IPS-18c (cell line): ENCODE results near the gene TANGO2.

Experiments
- H3K4me3 ChIP-seq: 2 replicates; pipeline ENCODE4 v1.7.0; 2013; ENCODE audit warnings: low read depth, mild to moderate bottlenecking, low read length, moderate library complexity; ENCODE audit not compliant: insufficient read depth
- H3K9me3 ChIP-seq: one replicate; pipeline ENCODE4 v1.6.1; 2013; ENCODE audit warnings: mild to moderate bottlenecking, low read length, moderate library complexity; ENCODE audit not compliant: control insufficient read depth, insufficient read depth

TANGO2 gene

DNA sequence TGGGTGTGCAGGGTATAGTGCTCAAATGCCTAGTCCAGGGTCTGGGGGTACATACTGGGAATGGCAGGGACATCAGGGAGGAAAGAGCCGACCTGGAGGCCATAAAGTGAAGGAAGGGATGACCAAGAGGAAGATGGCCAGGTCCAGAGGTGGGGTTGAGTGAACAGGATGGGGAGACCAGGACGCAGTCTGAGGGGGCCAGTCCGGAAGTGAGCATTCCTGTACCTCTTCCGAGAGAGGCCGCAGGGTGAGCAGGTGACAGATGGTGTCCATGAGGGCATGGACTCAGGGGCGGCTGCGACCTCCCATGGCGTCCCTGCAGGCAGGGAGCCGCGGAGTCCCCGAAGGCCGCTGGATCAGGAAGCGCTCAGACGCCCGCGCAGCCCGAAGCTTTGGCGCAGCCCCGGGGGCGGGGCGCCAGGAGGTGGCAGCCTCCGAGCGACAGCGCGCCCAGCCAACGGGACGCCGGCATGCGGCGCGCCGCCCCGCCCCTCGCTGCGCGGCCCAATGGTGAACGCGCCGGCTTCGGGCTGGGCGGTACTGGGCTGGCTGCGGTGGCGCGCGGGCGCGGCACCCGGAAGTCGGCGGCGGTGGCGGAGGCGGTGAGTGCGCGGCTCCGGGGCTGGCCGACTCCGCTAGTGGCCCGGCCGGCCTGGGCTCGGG, at the start of gene TANGO2:
TSS of gene TANGO2 (plus strand) at position 578 of the 663 bp plus-strand sequence. CDS start 15,689 bp downstream, outside the sequence.
- Histone ChIP-seq H3K4me3 (peak within 1 kb of the TSS; percentile 86), H3K9me3 (no peaks in the 10 kb centered on the region)

DNA sequence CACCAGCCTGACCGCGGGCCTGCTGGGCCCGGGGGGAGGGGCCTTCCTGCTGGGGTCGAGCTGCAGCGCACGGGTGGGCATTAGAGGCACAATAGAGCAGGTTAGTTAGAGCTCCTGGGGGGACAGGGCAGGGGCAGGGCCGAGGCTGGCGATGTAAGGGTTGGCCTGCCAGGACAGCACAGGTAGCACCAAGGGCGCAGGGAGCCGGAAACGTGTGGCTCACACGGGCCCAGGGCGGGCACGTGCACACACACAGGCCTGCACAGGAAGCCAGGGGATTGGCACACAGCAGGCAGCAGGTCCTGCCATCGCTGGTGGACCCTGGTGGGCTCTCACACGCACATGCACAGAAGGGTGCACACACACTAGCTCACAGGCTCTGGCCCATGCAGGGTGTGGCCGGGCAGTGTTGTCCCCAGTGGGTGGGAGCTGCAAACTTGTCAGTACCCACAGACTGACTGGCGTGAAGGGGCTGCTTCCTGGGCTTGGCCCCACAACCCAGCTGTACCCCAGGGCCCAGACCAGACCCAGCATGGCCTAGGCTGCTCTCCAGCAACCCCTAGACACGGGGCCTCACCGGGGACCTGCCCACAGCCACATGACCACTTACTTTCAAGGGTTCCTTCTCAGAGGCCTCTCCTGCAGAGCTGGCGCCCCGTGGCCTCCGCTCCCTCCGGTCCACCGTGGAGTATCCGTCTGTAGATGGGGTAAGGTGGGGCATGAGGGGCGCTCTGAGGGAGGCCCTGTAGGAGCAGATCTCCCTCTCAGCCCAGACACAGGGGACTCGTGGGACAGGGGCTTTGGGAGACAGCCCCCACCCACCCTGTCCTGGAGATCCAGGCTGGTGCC, 49.4 kb upstream of the TANGO2 start:
- H3K4me3 ChIP-seq: no peak overlapping the region
- H3K9me3 ChIP-seq: no peaks in the 10 kb centered on the region

DNA sequence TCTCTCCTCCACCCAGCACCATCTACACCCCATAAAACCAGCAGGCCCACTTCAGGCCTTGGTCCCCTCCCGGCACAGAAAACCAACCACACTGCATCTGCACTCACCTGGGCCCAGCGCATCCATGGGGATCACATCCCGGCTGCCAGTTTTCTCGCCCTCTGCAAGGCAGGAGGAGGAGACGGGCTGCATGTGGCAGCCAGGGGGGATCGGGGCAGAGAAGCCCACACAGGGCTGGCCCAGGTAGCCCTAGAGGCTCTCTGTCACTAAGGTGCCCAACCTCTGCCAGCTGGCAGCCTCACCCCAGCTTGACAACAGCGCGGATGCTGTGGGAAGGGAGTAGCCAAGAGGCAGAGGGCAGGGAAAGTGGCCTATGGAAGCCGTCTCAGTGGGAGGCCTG, 48.7 kb upstream of the TANGO2 start:
- no peaks in the 10 kb centered on the region for H3K9me3 ChIP-seq
- no peak overlapping the region for H3K4me3 ChIP-seq

DNA sequence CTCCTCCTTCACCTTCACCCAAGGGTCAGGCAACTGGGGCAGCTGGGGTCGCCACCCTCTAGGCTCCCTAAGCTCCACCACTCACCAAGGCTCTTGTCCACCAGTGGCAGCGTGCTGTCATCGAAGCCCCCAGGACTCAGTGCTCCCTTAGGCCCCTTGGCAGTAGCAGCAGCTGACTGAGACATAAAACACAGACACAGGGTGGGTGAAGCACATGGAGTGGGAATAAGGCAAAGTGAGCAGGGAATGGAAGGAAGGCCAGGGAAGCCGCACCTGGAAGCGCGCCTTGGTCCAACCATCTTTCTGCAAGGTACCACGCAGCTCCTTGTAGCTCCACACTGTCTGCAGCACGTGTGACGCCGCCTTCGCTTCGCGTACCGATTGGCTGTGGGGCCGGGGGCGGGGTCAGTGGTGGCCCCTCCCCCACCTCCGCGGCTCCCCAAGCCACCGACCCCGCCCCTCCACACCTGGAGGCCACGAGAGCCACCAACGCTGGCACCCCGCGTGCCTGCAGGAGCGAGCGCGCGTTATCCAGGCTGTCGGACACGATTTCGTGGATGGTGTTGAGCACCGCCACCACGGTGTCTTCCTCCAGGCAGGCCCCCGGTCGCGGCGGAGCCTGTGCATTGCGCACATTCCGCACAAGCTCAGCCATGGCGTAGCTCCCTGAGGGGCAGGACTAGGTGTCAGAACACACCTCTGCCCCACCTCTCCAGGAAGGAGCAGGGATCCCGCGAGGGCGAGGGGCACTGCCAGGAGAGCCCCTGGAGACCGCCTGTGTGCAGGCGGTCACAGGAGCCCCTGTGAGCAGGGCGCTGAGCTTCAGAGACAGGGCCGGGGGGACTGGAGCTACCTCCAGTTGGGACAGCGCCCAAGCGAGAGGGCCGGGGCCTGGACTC, 48.0 kb upstream of the TANGO2 start:
- Histone ChIP-seq H3K4me3 (no peak overlapping the region), H3K9me3 (no peaks in the 10 kb centered on the region)

- Histone ChIP-seq H3K9me3 (no peaks in the 10 kb centered on the region), H3K4me3 (no peak overlapping the region)
Measured at GRCh38 chr22:19973551-19974267, 47.2 kb upstream of the TANGO2 start.

DNA sequence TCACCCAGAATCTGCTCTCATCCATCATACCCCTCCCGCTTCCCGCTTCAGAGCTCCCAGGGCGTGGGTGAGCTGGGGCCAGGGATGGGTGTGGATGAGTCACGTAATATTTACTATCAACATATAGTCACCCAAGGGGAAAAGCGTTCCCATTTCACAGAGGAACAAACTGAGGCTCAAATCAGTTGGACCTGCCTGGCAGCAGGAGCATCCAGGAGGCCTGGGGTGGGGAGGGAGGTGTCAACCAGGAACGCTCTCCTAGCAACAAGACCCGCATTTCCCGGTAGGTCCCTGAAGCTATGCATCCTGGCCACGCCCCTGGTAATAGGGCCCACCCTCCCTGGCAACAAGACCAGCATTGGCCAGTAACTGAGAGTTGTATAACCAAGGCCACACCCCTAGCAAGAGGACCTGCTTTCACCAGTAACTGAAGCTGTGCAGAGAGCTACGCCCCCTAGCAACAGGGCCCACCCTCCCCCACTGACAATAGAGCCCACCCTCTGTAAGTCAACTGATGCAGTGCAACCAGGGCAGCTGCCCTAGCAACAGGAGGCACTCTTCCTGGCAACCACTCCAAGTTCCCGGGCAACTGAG, 46.5 kb upstream of the TANGO2 start:
- Histone ChIP-seq H3K4me3 (no peak overlapping the region), H3K9me3 (no peaks in the 10 kb centered on the region)

- Histone ChIP-seq H3K9me3 (no peaks in the 10 kb centered on the region), H3K4me3 (no peak overlapping the region)
Measured at GRCh38 chr22:19974935-19975706, 45.8 kb upstream of the TANGO2 start.

DNA sequence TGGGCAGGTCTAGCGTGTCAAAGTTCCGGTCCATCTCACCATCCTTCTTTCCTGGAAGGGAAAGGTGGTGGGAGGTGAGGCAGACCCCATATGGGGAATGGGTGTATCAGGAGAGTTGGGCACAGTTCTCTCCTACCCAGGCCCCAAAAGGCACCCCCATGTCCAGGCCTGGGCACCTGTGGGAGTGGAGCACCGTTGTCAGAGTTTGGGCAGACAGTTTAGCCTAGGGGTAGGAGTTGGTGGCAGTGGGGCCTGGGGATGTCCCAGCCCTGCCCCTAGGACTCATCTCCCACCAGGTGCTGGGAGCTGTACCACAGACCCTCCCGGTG, 45.2 kb upstream of the TANGO2 start:
- Histone ChIP-seq H3K4me3 (no peak overlapping the region), H3K9me3 (no peaks in the 10 kb centered on the region)

- Histone ChIP-seq H3K9me3 (no peaks in the 10 kb centered on the region), H3K4me3 (no peak overlapping the region)
Measured at GRCh38 chr22:19976671-19977070, 44.2 kb upstream of the TANGO2 start.

DNA sequence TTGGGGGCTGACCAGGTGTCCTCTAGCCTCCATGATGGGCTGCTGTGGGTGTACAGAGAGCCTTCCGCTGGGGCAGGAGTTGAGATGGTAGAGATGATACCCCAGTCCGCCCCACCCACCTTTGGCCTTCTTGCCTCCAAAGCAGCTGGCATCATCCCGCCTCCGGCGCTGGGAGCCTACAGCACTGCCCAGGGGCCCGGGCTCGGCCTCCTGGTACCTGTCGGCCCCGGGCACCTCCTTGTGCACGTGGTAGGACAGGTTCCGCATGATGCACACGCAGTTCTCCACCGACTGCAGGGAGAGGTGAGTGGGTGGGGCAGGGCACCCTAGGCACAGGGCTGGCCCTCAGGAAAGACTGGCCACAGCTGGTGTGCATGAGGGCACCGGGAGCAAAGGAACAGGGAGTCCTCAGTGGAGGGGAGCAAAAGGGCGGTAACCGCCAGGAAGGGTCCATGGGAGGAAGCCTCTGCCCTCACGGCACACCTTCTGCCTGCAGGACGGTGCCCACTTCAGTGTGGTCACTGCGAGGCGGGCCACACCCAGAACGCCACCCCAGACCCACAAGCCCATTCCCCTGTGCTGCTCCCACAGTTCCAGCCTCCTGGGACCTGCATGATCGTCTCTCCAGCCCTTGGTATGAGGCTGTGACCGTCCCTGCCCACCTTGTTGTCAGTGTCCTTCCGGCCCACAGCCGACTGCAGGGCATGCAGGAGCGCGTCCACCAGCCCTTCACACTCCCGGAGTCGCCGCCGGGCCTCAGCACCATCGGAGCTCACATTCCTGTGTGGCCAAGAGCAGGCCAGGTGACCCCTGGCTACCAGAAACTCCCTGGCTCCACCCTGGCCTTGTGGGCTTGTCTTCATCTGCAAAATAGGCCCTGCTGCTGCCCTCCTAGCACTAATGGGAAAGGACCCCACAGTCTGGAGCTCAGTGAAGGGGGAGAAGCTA, 43.3 kb upstream of the TANGO2 start:
- Histone ChIP-seq H3K9me3 (no peaks in the 10 kb centered on the region), H3K4me3 (no peak overlapping the region)

DNA sequence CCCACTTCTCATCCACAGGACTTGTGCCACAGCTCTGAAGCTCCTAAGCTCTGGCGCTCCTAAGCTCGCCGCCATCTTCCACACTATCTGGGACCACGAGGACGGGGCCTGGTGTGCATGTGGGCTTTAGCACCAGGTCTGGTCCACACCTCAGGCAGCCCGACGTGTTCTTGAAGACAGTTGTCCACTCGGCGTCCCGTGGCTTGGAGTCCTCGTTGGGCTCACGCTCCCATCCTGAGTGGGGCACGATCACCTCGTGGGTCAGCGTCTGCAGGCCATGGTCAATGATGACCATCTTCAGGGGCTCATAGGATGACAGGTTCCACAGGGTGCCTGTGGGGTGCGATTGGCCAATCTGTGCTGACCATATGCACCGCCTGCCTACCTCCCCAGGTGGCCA, 42.2 kb upstream of the TANGO2 start:
- H3K9me3 ChIP-seq: no peaks in the 10 kb centered on the region

DNA sequence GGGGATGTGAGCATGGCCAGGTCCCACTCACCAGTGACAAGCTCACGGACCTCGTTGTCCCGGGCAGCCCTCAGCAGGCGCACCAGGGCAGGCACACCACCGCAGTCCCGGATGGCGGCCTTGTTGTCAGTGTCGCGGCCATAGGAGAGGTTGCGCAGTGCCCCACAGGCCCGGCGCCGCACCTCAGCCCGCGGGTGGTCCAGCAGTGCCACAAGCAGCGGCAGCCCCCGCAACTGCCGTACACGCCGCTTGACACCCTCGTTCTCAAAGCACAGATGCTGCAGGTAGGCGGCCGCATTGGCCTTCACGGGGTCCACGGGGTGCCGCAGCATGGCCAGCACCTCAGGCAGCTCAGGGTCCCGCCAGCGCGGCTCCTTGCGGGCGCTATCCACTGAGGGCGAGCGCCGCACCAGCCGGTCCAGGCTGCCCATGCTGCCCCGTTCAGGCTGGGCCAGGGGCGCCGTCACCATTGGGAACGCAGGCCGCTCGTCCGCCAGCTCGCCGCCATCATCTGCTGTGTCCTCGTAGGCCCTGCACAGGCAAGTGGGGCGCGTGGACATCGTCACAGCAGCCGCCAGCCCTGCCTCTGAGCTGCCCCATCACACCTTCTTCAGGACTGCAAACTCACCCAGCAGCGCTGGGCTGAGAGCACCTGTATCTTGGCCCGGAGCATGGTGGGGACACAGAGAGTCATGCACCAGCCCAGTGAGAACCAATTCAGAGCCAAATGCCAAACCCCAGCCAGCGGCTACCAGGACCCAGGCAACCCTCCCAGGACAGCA, 41.0 kb upstream of the TANGO2 start:
- Histone ChIP-seq H3K4me3 (no peak overlapping the region; the same call in 1 of the 2 replicates), H3K9me3 (no peaks in the 10 kb centered on the region)

More for the DNA sequence above, 42.2 kb upstream of the TANGO2 start:
- no peak overlapping the region for H3K4me3 ChIP-seq

DNA sequence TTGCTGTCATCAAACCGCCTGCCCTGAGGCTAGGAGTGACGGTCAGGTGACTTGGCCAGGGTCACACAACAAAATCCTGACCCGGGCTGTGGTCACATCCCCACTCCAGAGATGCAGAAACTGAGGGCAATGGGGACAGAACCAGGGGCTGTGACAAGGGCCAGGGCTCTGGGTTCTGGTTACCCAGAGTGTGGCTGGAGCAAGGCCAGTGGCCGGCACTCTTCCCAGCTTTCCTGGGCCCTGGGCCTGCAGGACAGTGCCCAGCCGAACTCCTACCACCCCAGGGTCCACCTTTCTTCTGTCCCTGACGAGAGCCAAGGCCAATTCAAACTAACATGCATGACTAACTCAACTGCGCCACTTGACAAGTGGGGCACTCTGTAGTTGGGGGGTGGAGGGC, 40.1 kb upstream of the TANGO2 start:
- Histone ChIP-seq H3K4me3 (no peak overlapping the region), H3K9me3 (no peaks in the 10 kb centered on the region)

- H3K9me3 ChIP-seq: no peaks in the 10 kb centered on the region
- H3K4me3 ChIP-seq: no peak overlapping the region
Measured at GRCh38 chr22:19981171-19981960, 39.5 kb upstream of the TANGO2 start.
